C4-2B (cell line): Measurements from ENCODE around the gene LHX5.

Experiments used
- CTCF ChIP-seq: fragments of 450-650 bp; conservative IDR thresholded peaks from 2 replicates; pipeline ENCODE4 v1.5.1; 2017; ENCODE audit warnings: mild to moderate bottlenecking
- ZFX ChIP-seq: fragments of 450-650 bp; IDR thresholded peaks from 2 replicates; pipeline ENCODE4 v1.6.1; 2017

- TF ChIP-seq CTCF (no peak), ZFX (no peak)
Observed at GRCh38 chr12:113477171-113477841, 5.6 kb upstream of the LHX5 start.
